GM19099 (cell line): ENCODE data around the gene ANKLE2.

Experiments used
- POLR2A ChIP-seq: IDR thresholded peaks from 3 replicates; pipeline ENCODE4 v1.6.1; 2011; ENCODE audit warnings: low read depth; ENCODE audit not compliant: insufficient read length; ENCODE audit errors: extremely low read depth

The ANKLE2 gene

DNA sequence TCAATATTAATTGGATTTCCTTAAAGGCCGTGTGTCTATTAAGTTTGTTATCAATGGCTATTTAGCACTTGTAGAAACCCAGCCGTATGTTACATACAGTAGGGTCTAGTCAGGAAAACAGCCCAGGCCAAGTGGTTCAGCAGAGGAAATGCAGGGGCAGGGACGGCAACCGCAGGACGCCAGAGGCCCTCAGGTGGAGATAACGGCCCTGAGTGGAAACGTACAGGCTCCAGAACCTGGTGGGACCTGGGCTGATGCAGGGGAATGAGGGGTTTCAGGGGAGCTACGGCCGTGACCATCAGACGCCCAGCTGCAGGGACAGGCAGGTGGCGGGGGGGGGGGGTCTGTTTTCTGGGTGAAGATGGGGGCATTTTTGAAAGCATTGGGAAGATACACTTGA, 3.7 kb upstream of the ANKLE2 start:
- TF ChIP-seq POLR2A = no peak

DNA sequence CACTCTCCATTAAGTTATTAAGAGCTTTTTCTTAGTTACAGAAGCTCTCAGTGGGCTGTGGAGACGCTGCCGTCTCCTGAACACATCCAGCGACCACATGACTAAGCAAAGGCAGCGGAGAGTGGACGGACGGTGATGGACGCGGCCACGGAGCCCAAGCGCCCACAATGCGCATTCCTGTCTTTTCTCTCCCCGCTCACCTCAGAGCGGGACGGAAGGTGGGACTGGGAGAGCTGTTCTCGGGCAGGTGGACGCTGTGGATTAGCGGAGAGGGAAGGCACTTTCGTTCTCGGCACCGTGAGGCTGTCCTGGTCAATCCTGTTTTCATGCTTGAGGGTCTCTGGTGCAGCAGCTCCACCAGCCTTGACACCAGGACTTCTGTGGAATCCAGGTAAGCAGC, 2.6 kb upstream of the ANKLE2 start:
- no peak for TF ChIP-seq POLR2A

DNA sequence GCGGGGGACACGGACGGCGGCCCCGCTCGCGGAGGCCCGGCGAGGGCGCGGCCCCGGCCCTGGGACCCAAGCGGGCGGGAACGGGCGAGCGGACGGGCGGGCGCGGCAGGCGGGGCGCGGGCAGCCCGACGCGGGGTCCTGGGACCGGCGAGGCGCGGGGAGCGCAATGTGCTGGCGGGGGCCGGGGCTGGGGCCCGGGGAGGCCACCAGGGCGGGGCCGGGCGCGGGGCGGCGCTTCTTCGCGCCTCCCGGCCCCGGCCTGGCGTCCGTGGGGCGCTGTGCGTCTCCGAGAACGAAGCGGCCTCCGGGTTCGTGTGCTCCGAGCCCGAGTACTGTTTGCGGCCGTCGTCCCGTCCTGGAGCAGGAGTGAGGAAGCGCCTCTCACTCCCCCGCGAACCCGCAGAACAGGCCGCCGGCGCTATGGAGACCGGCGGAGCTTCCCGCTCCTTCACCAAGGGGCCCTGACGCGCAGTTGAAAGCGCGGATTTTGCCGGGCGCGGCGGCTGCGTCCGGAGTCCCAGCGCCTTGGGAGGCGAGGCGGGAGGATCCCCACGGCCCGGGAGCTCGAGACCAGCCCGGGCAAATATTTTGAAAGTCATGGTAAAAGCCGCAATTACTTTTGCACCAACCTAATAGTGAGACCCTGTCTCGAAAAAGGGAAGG, 420 bp upstream of the ANKLE2 start:
- peak; percentile 91 for TF ChIP-seq POLR2A

DNA sequence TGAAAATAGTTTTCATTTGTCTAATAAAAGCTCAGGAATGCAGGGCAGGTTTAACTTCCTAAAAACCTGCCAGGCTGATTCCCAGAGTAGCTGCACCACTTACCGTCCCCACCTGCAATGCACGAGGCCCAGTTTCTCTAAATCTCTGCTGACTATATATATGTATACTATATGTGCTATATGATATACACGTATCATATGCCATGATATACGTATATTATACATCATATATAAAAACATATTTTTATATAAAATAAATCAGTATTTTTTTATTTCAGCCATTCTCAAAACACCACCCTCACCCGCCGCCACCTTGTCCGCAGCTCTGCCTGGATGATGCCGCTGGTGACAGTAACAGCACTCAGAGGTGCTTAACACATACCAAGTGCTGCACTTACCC, 2.3 kb downstream of the ANKLE2 start:
- no peak for TF ChIP-seq POLR2A

DNA sequence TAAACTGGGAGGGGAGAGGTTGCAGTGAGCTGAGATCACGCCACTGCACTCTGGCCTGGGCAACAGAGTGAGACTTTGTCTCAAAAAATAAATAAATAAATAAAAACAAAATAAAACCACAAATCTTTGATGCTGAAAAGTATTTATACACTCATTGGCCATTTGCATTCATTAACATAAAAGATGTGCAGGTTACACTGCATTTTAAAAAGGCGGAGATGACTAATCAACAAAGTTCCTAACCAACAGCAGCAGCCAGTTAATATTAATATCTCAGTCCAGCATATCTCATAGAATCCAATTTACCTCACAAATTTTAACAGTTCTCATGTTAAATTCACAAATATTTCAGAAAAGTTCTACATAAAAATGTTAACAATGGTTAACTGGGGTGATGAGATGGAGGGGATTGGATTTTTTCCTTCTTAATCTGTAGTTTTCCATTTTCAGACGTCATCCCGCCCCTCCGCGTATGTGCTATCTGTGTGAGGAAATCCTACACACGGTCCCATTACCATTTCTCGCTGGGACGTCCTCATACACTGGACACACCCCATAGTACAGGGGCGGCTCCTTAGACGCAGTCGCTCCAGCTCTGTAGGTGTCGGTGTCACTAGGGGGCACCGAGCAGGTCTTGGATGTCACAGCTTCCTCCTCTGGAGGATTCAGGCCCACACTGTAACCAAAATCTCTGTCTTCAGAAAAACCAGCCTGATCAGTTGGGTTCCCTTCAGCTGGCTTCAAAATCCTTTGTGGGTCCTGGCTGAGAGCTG, 7.3 kb downstream of the ANKLE2 start:
- no peak for TF ChIP-seq POLR2A

DNA sequence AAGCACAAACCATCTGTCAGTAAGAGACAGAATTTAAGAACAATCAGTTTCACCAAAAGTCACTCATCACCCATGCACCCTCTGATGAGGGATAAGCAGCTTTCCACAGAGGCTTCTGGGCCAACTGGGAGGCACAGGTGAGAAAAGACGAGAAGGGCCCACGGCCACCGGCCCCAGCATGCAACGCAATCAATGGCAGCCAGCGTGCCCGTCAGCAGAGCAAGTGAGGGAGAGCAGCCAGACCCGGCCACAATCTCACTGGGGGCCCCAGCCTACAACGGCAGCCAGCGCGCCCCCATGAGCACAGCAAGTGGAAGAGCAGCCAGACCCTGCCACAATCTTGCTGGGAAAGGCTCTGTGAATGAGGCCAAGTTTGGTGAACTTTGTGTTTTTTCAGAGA, 13.3 kb downstream of the ANKLE2 start:
- no peak for TF ChIP-seq POLR2A

DNA sequence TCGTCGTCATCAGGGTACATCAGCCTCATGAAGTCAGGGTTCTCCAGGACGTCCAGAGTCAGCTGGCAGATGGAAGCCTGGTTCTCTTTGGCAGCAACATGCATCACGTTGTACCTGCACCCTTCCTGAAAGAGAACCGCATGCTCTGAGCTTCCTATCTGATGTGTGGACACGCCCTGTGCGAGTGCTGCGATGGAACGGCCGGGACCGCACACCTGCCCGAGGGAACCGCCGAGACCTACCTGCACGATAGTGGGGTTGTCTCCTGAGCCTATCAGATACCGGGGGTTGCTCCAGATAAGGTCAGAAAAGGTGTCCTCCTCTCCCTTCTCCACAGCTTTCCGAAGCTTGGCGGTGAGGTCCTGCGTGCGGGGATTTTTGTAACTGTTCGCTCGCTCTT, 13.7 kb downstream of the ANKLE2 start:
- no peak for TF ChIP-seq POLR2A

DNA sequence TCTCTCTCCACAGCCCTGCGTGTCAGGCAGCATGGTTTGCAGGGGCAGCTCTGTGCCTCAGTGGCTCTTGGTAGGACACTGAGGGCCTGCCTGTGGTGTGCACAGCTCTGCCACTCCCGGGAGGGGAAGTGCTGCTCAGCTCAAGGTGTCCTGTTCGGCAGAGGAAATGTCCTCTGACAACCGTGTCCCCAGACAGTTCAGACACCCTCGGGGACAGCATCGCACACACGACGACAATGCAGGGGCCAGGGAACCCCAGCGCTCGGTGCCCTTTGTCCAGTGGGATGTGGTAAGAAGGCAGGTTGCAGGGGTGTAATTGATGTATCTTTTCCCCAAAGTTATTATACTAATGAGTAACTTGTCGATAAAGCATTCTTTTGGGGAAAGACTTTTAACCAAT, 14.2 kb downstream of the ANKLE2 start:
- TF ChIP-seq POLR2A = no peak

DNA sequence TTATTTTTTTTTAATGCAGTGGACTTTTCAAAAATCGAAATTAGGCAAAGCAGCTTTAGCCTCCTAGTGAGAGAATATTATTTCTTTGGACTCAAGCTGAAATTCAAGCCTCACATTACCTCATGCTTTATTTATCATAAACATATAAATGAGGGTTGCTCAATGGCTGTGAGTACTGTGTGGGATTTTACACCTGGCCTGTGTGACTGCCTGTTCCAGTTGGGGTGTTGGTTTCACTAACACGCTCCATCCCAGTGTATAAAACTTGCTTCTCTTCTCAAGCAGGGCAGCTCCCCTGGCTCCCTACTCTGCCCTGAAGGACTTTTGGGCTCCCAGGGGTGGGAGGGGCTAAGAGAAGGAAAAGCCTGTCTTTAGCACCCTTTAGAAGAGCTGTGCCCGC, 15.0 kb downstream of the ANKLE2 start:
- no peak for TF ChIP-seq POLR2A

DNA sequence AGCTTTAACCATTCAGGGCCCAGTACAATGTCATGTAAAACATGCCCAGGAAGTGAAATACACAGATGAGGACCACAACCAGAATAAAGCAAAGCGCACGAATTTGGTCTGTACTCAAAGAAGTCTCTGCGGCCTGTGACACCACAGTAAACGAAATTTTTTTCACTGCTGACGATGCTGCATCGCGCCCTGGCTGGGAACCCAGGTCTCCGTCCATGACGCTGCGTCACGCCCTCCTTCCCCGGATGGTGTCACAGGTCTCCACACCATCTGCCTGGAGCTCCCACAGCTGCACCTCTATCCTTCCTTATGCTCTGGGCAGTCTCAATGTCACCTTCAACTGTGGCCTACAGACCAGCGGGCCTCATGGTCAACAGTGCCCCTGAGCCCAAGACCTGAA, 17.8 kb downstream of the ANKLE2 start:
- TF ChIP-seq POLR2A = no peak

DNA sequence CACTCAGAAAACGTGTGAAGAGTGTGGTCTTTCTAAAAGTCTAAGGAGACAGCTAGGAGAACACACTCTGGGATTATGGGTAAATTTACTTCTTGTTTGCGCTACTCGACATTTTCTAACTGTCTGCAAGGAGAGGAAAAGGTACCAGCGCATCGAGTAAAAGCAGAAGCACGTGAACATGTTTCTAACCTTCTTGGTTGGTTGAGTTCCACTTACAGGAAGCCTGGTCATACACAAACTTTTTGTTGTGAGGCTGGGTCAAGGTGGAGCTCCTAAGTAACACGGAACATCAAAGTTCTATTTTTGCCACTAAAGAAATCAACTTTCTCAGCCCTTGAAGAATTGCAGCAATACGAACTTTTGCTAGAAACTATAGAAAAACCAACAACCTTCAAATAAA, 20.0 kb downstream of the ANKLE2 start:
- TF ChIP-seq POLR2A = no peak

DNA sequence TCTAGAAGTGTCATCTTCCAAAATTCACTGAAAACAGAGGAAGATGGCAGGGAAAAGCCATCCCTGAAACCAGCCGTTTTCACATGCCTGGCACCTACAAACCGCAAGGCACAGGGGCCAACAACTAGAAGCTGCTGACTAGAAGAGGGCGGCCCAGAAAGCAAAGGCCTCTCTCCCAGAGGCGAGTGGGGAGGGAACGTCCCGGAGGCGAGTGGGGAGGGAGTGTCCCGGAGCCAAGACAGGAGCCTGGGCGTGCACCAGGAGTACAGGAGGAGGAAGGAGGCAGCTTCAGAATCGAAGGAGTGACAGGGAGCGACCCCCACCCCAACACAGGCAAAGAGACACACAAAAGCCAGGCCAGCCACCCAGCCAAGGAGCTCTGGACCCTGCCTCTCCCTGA, 21.0 kb downstream of the ANKLE2 start:
- no peak for TF ChIP-seq POLR2A

DNA sequence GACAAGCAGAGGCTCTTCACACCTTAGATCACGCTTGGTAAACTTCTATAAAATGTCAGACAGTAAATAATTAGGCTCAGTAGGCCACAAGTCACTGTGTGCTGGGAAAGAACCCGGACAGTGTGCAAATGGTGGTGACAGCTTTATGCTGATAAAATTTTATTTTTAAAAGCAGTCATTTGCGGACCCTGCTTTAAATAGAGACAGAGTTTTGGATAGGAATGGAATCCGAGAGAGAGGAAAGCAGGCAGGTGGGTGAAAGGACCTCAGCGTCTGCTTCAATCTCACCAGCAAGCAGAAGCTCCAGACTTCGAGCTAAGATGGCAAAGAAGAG, 21.4 kb downstream of the ANKLE2 start:
- TF ChIP-seq POLR2A = no peak

DNA sequence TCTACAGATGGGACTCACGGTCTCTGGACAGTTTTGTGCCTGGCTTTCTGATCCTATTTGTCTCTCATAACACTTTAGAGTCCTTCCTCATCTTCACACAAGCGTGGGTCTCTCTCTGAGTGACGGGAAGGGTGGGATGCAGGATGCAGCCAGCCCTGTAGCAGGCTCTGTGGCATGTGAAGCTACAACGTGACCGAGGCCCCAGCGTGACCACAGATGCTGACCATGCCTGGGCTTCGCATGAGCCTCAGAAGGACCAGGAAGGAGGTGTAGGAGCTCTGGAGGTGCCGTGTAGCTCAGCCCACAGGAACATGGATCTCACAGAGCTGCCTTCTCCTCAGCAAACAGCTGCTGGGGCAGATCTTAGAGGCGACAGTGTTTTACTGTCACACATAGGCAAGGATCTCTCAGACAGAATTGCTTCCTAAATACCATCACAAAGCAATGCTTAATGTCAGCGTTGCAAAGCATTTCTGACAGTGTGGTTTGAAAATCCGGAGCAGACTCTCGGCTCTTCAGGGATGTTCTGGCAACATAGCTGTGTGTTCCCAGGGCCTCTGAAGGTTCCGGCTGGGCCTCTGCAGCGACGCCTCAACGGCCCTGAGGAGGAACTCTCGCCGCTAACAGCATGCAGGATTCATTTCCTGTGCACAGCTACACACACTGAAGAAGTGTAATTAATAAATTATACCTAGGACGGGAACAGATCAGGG, 21.9 kb downstream of the ANKLE2 start:
- no peak for TF ChIP-seq POLR2A

DNA sequence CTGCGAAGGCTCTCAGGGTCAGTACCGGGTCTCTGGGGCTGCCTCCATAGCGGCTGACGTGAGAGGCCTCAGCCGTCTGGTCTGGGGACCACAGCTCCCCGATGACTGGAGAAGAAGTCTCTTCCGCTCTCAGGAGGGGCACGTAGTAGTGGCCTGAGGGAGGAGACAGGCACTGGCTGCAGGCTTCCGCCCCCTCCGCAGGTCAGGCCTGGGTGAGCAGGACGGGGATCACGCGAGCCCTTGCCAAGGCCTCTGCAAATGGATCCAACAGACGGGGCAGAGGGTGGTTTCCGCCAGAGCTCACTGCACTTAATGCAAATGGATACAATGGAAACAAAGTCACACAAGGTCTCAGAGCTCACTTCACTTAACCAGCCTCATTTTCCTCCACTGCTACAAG, 24.7 kb downstream of the ANKLE2 start:
- no peak for TF ChIP-seq POLR2A

DNA sequence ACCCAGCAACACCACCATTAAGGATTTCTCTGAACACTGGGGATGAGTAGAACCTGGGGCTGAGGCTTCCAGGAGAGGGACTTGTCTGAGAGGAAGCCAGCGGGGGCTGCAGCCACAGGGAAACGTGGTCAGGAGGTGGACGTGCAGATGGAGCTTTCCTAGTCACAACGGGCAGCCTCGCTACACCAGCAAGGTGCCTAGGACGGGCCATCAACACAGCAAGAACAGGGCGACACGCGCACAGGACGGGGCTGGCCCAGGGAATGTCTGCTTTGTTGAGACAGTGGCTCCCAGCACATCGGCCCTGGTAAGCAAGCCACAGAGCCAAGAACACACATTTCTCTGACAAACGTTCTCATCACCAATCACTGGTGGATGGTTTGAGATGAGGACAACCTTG, 25.3 kb downstream of the ANKLE2 start:
- no peak for TF ChIP-seq POLR2A
